SK-N-SH (cell line): ENCODE results near the gene RASA3. TPM values are rescaled to one million over a fixed set of nuclear protein-coding genes. Genes with fewer than 3 reads are reported as not detected.

Source experiments
- CTCF ChIA-PET: fragments of 300-600, 350-600 bp; formaldehyde crosslinking; extraction: SDS; loops from one replicate; lab custom pipeline; 2021; lab: Yijun Ruan, JAX
- POLR2A ChIA-PET: fragments of 350-600 bp; sonication (Branson Sonifier 250); formaldehyde crosslinking; extraction: SDS; loops from one replicate; lab custom pipeline; 2020; ENCODE audit warnings: antibody characterized with exemption, inconsistent platforms; lab: Yijun Ruan, JAX
- DNase-seq: peaks from one replicate; pipeline ENCODE4 v3.0.0; 2012
- H2AFZ ChIP-seq: fragments of 200-600 bp; sonication (generic); 2 replicates; pipeline ENCODE4 v1.8.1; 2016; ENCODE audit warnings: antibody characterized with exemption, mild to moderate bottlenecking, low read depth
- H3F3A ChIP-seq: fragments of 200-600 bp; sonication (generic); replicated peaks from 2 replicates; pipeline ENCODE3; 2016; ENCODE audit warnings: antibody characterized with exemption, mild to moderate bottlenecking; ENCODE audit not compliant: insufficient read depth
- H3K27ac ChIP-seq, 2 experiments: fragments of 200-500 bp in 1 of 2; fragments of 200-600 bp in 1 of 2; sonication (Bioruptor generic) in 1 of 2; sonication (generic), shearing (Covaris generic) in 1 of 2; 2 replicates each; pipeline versions ENCODE4 v1.5.1 to v1.6.1; 2014 to 2016; ENCODE audit warnings: low read depth in 2 of 2, inconsistent platforms in 1 of 2, low read length in 1 of 2, mild to moderate bottlenecking in 1 of 2, mixed read lengths in 1 of 2
- H3K27me3 ChIP-seq: fragments of 200-600 bp; sonication (generic), shearing (Covaris generic); 2 replicates; pipeline ENCODE4 v1.6.1; 2016; ENCODE audit warnings: mixed run types; ENCODE audit not compliant: insufficient read depth
- H3K36me3 ChIP-seq, 2 experiments: fragments of 200-500 bp in 1 of 2; fragments of 200-600 bp in 1 of 2; sonication (Bioruptor generic) in 1 of 2; sonication (generic) in 1 of 2; replicated peaks in 1 of 2; 2 replicates each; pipeline versions ENCODE3 to v1.5.1; 2014 to 2016; ENCODE audit warnings: low read length in 1 of 2, mild to moderate bottlenecking in 1 of 2; ENCODE audit not compliant: insufficient read depth in 2 of 2, control insufficient read depth in 1 of 2
- H3K4me1 ChIP-seq, 2 experiments: fragments of 200-500 bp in 1 of 2; fragments of 200-600 bp in 1 of 2; sonication (Bioruptor generic) in 1 of 2; sonication (generic), shearing (Covaris generic) in 1 of 2; 2 replicates each; pipeline versions ENCODE4 v1.5.1 to v1.6.1; 2014 to 2016; ENCODE audit warnings: low read depth in 1 of 2, low read length in 1 of 2, mixed run types in 1 of 2; ENCODE audit not compliant: insufficient read depth in 2 of 2, control insufficient read depth in 1 of 2
- H3K4me2 ChIP-seq: fragments of 200-600 bp; sonication (generic), shearing (Covaris generic); 2 replicates; pipeline ENCODE4 v1.6.1; 2017; ENCODE audit warnings: mixed run types
- H3K4me3 ChIP-seq, 2 experiments: fragments of 200-500 bp in 1 of 2; fragments of 200-600 bp in 1 of 2; sonication (Bioruptor generic) in 1 of 2; sonication (generic), shearing (Covaris generic) in 1 of 2; 2 replicates each; pipeline versions ENCODE4 v1.5.1 to v1.8.1; 2014 to 2016; ENCODE audit warnings: low read depth in 2 of 2, inconsistent platforms in 1 of 2, low read length in 1 of 2, mild to moderate bottlenecking in 1 of 2, mixed read lengths in 1 of 2, moderate library complexity in 1 of 2
- H3K79me2 ChIP-seq: fragments of 200-600 bp; sonication (generic); 2 replicates; pipeline ENCODE4 v1.8.1; 2017; ENCODE audit warnings: mild to moderate bottlenecking; ENCODE audit not compliant: insufficient read depth
- H3K9ac ChIP-seq: fragments of 200-600 bp; sonication (generic); 2 replicates; pipeline ENCODE4 v1.6.1; 2017; ENCODE audit warnings: mixed run types
- H3K9me2 ChIP-seq: fragments of 200-600 bp; sonication (generic); 2 replicates; pipeline ENCODE4 v1.6.1; 2017; ENCODE audit warnings: mixed run types
- H3K9me3 ChIP-seq: fragments of 200-600 bp; sonication (generic); 2 replicates; pipeline ENCODE4 v1.6.1; 2017; ENCODE audit warnings: mixed run types, mild to moderate bottlenecking, moderate library complexity
- H4K20me1 ChIP-seq: fragments of 200-600 bp; sonication (generic); 2 replicates; pipeline ENCODE4 v1.6.1; 2017; ENCODE audit warnings: mild to moderate bottlenecking, mixed run types; ENCODE audit not compliant: insufficient read depth
- EZH2phosphoT487 ChIP-seq: fragments of 200-600 bp; sonication (generic); IDR thresholded peaks from 2 replicates; pipeline ENCODE4 v1.6.1; 2017; ENCODE audit warnings: low read depth, mixed run types, mild to moderate bottlenecking, antibody characterized with exemption, moderate library complexity, borderline replicate concordance
- FOSL2 ChIP-seq: IDR thresholded peaks from 2 replicates; pipeline ENCODE4 v1.4.0; 2012; ENCODE audit warnings: low read depth, mild to moderate bottlenecking, moderate library complexity, borderline replicate concordance
- FOXJ3 ChIP-seq: sonication (generic); formaldehyde crosslinking; IDR thresholded peaks from 2 replicates; pipeline ENCODE4 v1.5.1; 2020; ENCODE audit warnings: mild to moderate bottlenecking, missing genetic modification reagents
- GABPA ChIP-seq: IDR thresholded peaks from 2 replicates; pipeline ENCODE4 v1.4.0; 2012; ENCODE audit warnings: low read depth, mild to moderate bottlenecking
- MXI1 ChIP-seq: IDR thresholded peaks from 2 replicates; pipeline ENCODE4 v1.6.1; 2012; ENCODE audit warnings: mild to moderate bottlenecking, low read depth, low read length, improper control_type of control experiment
- POLR2AphosphoS5 ChIP-seq: IDR thresholded peaks from 2 replicates; pipeline ENCODE4 v1.6.1; 2012; ENCODE audit warnings: low read depth, low read length
- TAF1 ChIP-seq: IDR thresholded peaks from 2 replicates; pipeline ENCODE4 v1.6.1; 2012; ENCODE audit warnings: low read depth, mild to moderate bottlenecking, low read length, moderate library complexity, borderline replicate concordance
- TCF12 ChIP-seq: IDR thresholded peaks from 2 replicates; pipeline ENCODE4 v1.4.0; 2012
- TEAD4 ChIP-seq: IDR thresholded peaks from 2 replicates; pipeline ENCODE4 v1.4.0; 2012; ENCODE audit warnings: mild to moderate bottlenecking, borderline replicate concordance; ENCODE audit not compliant: insufficient read depth
- YY1 ChIP-seq: IDR thresholded peaks from 2 replicates; pipeline ENCODE4 v1.4.0; 2012; ENCODE audit warnings: low read depth, mild to moderate bottlenecking
- WGBS: methylation state at CpG from one replicate; pipeline ENCODE4 v1.1.6; 2017; ENCODE audit warnings: low lambda C conversion rate; 5-methylcytosine and 5-hydroxymethylcytosine counted together
- polyA plus RNA-seq, 3 experiments: library from polyadenylated mRNA; depleted of rRNA; stranded (reverse); fragments of >200 nt; gene quantifications; 2 replicates each; pipeline ENCODE4 v1.2.3, GENCODE V29; 2012
- TF ChIP-seq, protein P1 (sequence below): IDR thresholded peaks from 2 replicates; pipeline ENCODE4 v1.4.0; 2012; ENCODE audit warnings: low read depth
- TF ChIP-seq, protein P2 (sequence below): IDR thresholded peaks from 2 replicates; pipeline ENCODE4 v1.6.1; 2012; ENCODE audit warnings: mild to moderate bottlenecking, low read depth, low read length, moderate library complexity
- TF ChIP-seq, protein P3 (sequence below): fragments of 150-350 bp; IDR thresholded peaks from 2 replicates; pipeline ENCODE4 v1.6.1; 2017; ENCODE audit warnings: antibody characterized with exemption, low read length, low read depth, borderline replicate concordance
- TF ChIP-seq, protein P4 (sequence below): fragments of 150-350 bp; IDR thresholded peaks from 2 replicates; pipeline ENCODE4 v1.6.1; 2016; ENCODE audit warnings: mild to moderate bottlenecking, low read depth, low read length
- TF ChIP-seq, protein P5 (sequence below): fragments of 200-600 bp; sonication (generic); IDR thresholded peaks from 2 replicates; pipeline ENCODE4 v1.6.1; 2017; ENCODE audit warnings: antibody characterized with exemption, mild to moderate bottlenecking, moderate library complexity
- TF ChIP-seq, protein P6 (sequence below): IDR thresholded peaks from 2 replicates; pipeline ENCODE4 v1.4.0; 2012; ENCODE audit warnings: low read depth, borderline replicate concordance

Gene RASA3
- polyA plus RNA-seq, 1 of the 3 experiments (the other 2 are of a cell fraction) = 25.1 TPM

DNA sequence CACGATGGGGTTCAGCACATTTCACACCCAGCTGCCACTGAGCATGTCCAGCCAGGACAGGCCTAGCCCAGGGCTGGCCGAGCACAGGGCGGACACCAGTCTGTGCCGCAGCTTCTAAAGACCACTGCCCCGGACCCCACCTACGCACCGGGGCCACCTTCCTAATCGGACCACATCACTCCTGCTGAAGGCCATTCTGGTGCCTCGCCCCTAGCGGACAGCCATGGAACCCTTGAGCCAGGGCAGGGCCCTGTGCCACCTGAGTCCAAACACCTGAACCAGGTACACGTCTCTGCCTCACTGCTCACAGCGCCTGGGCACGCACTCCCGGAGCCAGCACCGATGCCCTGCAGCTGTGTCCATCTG is 150.1 kb downstream of the RASA3 start:
- Histone ChIP-seq H2AFZ (no peak overlapping the region), H3K79me2 (no peaks in the 10 kb centered on the region; the same call in 1 of the 2 replicates), H3K4me3 (no peak overlapping the region), H3F3A (peaks cover 8% of the 10 kb centered on the region), H3K9me2 (no peaks in the 10 kb centered on the region), H3K27me3 (no peaks in the 10 kb centered on the region), H3K9me3 (no peaks in the 10 kb centered on the region), H3K36me3 (peaks cover 8 to 38% of the 10 kb centered on the region in 2 experiments), H4K20me1 (no peaks in the 10 kb centered on the region), H3K4me1 (peaks cover 0 to 3% of the 10 kb centered on the region in 2 experiments; a peak in 2 of 4 replicates), H3K4me2 (no peak overlapping the region), H3K9ac (no peak overlapping the region), H3K27ac (no peak overlapping the region)
- 98% methylated on average over 14 of the region's 15 CpGs for WGBS
- TF ChIP-seq TEAD4 (no peak), FOXJ3 (CRISPR knock-in tag) (no peak), TCF12 (no peak)
- CTCF ChIA-PET = no interaction called here
- POLR2A ChIA-PET = no interaction called here
- DNase-seq = no peak

DNA sequence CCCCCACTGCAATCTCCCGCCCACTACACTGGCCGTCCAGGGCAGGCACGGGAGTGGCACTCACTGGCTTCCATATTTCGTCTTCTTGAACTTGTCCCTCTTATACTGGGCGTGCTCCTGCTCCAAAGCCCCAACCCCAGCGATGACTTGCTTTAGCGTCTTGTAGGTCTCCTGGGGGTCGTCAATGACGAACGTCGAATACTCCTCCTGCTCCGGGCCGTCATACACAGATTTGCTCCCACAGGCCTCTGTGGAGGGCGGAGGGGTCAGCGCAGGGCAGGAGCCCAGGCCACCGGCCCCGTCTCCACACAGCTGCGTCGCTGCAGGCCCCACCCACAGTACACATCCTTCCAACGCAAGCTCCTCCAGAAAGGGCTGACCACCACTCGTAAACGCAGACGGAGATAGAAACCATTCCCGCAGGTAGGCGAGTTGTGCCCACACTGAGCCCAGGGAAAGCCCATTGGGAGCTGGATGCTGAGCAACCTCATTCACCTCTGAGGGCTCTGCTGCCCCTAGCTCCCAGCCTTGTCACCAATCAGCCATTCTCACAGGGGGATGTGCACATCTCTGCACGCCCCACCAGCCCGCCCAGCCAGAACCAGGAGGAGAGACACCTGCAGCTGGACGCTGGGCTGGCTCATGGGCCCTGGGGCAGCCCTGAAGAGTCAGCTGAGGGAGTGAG is 150.7 kb downstream of the RASA3 start:
- H3F3A ChIP-seq = peaks cover 8% of the 10 kb centered on the region
- POLR2A ChIA-PET = no interaction called here
- H3K9ac ChIP-seq = no peak overlapping the region
- WGBS = 96% methylated on average over 20 of the region's 28 CpGs
- H3K36me3 ChIP-seq = peaks cover 11 to 38% of the 10 kb centered on the region in 2 experiments
- DNase-seq = no peak
- no peaks in the 10 kb centered on the region for H3K27me3 ChIP-seq
- H3K4me2 ChIP-seq = no peak overlapping the region
- no peaks in the 10 kb centered on the region for H3K9me2 ChIP-seq
- no peak overlapping the region for H3K27ac ChIP-seq
- no peaks in the 10 kb centered on the region for H4K20me1 ChIP-seq
- peaks cover 0 to 6% of the 10 kb centered on the region in 2 experiments; a peak in 3 of 4 replicates for H3K4me1 ChIP-seq
- CTCF ChIA-PET = no interaction called here
- H2AFZ ChIP-seq = no peak overlapping the region
- no peaks in the 10 kb centered on the region; the same call in 1 of the 2 replicates for H3K79me2 ChIP-seq
- no peak overlapping the region for H3K4me3 ChIP-seq
- no peaks in the 10 kb centered on the region for H3K9me3 ChIP-seq
- TF ChIP-seq, protein P1, sequence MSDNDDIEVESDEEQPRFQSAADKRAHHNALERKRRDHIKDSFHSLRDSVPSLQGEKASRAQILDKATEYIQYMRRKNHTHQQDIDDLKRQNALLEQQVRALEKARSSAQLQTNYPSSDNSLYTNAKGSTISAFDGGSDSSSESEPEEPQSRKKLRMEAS = no peak
- no peak for TF ChIP-seq EZH2phosphoT487
- TF ChIP-seq MXI1 = no peak
- TF ChIP-seq, protein P2, sequence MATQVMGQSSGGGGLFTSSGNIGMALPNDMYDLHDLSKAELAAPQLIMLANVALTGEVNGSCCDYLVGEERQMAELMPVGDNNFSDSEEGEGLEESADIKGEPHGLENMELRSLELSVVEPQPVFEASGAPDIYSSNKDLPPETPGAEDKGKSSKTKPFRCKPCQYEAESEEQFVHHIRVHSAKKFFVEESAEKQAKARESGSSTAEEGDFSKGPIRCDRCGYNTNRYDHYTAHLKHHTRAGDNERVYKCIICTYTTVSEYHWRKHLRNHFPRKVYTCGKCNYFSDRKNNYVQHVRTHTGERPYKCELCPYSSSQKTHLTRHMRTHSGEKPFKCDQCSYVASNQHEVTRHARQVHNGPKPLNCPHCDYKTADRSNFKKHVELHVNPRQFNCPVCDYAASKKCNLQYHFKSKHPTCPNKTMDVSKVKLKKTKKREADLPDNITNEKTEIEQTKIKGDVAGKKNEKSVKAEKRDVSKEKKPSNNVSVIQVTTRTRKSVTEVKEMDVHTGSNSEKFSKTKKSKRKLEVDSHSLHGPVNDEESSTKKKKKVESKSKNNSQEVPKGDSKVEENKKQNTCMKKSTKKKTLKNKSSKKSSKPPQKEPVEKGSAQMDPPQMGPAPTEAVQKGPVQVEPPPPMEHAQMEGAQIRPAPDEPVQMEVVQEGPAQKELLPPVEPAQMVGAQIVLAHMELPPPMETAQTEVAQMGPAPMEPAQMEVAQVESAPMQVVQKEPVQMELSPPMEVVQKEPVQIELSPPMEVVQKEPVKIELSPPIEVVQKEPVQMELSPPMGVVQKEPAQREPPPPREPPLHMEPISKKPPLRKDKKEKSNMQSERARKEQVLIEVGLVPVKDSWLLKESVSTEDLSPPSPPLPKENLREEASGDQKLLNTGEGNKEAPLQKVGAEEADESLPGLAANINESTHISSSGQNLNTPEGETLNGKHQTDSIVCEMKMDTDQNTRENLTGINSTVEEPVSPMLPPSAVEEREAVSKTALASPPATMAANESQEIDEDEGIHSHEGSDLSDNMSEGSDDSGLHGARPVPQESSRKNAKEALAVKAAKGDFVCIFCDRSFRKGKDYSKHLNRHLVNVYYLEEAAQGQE = no peak
- TF ChIP-seq, protein P3, sequence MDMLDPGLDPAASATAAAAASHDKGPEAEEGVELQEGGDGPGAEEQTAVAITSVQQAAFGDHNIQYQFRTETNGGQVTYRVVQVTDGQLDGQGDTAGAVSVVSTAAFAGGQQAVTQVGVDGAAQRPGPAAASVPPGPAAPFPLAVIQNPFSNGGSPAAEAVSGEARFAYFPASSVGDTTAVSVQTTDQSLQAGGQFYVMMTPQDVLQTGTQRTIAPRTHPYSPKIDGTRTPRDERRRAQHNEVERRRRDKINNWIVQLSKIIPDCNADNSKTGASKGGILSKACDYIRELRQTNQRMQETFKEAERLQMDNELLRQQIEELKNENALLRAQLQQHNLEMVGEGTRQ = no peak
- TF ChIP-seq FOSL2 = no peak
- TF ChIP-seq TCF12 = no peak
- no peak for TF ChIP-seq GABPA
- TF ChIP-seq YY1 = no peak
- no peak for TF ChIP-seq TAF1
- TF ChIP-seq, protein P4, sequence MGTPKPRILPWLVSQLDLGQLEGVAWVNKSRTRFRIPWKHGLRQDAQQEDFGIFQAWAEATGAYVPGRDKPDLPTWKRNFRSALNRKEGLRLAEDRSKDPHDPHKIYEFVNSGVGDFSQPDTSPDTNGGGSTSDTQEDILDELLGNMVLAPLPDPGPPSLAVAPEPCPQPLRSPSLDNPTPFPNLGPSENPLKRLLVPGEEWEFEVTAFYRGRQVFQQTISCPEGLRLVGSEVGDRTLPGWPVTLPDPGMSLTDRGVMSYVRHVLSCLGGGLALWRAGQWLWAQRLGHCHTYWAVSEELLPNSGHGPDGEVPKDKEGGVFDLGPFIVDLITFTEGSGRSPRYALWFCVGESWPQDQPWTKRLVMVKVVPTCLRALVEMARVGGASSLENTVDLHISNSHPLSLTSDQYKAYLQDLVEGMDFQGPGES = no peak
- TF ChIP-seq, protein P5, sequence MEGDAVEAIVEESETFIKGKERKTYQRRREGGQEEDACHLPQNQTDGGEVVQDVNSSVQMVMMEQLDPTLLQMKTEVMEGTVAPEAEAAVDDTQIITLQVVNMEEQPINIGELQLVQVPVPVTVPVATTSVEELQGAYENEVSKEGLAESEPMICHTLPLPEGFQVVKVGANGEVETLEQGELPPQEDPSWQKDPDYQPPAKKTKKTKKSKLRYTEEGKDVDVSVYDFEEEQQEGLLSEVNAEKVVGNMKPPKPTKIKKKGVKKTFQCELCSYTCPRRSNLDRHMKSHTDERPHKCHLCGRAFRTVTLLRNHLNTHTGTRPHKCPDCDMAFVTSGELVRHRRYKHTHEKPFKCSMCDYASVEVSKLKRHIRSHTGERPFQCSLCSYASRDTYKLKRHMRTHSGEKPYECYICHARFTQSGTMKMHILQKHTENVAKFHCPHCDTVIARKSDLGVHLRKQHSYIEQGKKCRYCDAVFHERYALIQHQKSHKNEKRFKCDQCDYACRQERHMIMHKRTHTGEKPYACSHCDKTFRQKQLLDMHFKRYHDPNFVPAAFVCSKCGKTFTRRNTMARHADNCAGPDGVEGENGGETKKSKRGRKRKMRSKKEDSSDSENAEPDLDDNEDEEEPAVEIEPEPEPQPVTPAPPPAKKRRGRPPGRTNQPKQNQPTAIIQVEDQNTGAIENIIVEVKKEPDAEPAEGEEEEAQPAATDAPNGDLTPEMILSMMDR = no peak
- TF ChIP-seq POLR2AphosphoS5 = no peak
- TF ChIP-seq, protein P6, sequence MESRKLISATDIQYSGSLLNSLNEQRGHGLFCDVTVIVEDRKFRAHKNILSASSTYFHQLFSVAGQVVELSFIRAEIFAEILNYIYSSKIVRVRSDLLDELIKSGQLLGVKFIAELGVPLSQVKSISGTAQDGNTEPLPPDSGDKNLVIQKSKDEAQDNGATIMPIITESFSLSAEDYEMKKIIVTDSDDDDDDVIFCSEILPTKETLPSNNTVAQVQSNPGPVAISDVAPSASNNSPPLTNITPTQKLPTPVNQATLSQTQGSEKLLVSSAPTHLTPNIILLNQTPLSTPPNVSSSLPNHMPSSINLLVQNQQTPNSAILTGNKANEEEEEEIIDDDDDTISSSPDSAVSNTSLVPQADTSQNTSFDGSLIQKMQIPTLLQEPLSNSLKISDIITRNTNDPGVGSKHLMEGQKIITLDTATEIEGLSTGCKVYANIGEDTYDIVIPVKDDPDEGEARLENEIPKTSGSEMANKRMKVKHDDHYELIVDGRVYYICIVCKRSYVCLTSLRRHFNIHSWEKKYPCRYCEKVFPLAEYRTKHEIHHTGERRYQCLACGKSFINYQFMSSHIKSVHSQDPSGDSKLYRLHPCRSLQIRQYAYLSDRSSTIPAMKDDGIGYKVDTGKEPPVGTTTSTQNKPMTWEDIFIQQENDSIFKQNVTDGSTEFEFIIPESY = no peak
